ENCODE data around the gene ARHGEF4.
A peak's percentile ranks its signal among the peaks of the same experiment; 100 is the strongest.
"Not testable (repeated sequence)": the region's sequence is repeated elsewhere in the genome, so short reads cannot be mapped to it uniquely, and the experiment has no call there.

Gene ARHGEF4

GRCh38 chr2:130977461-130978050 lies 140.8 kb downstream of the ARHGEF4 start:
- no peak for DNase-seq

DNA sequence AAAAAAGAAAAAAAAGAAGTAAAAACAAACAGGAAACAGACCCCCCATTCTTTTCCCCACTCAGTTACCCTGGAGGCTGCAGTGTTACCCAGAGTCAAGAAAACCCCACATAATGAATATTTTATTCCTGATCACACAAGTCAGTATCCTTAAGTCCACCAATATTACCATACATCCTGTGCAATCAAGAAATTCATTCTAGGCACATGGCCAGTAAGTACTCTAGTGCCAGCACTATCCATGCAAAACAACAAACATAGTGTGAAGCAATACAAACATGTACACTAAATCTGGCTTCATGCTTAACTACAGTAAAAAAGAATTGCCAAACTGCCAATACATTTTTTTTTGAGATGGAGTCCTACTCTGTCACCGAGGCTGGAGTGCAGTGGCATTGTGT lies 145.0 kb downstream of the ARHGEF4 start:
- DNase-seq = no peak

- DNase-seq = no peak
Observed at GRCh38 chr2:130985206-130985780, 148.6 kb downstream of the ARHGEF4 start.

DNA sequence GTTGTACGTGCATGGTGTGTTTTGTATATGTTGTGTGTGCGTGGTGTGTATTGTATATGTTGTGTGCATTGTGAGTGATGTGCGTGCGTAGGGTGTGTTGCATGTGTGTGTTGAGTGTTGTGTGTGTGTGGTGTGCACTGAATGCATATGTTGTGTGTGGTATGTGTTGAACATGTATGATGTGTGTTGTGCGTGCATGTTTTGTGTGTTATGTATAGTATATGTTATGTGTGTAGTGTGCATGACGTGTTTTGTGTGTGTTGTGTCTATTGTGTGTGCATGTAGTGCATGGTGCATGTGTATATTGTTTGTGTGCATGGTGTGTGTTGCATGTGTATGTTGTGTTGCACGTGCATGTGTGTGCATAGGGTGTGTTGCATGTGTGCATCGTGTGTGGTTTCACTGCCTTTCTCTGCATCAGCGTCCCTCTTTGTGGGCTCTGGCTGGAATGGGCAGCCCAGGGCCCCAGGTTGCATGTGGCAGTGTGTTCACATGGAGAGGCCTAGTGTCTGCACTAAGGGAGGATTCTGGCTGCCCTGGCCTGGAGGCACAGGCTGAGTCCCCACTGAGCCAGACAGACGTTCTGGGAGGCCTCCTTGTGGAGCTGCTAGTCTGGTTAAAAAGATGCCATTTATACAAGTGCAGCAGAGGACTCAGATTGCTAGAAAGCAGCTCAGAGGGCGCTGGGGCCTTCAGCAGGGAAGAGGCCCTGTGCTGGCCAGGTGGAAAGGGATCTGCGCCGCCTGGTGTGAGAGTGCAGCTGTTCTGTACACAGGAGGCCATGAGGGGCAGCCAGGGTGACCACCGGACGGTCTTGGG lies 149.3 kb downstream of the ARHGEF4 start:
- no peak for DNase-seq

DNA sequence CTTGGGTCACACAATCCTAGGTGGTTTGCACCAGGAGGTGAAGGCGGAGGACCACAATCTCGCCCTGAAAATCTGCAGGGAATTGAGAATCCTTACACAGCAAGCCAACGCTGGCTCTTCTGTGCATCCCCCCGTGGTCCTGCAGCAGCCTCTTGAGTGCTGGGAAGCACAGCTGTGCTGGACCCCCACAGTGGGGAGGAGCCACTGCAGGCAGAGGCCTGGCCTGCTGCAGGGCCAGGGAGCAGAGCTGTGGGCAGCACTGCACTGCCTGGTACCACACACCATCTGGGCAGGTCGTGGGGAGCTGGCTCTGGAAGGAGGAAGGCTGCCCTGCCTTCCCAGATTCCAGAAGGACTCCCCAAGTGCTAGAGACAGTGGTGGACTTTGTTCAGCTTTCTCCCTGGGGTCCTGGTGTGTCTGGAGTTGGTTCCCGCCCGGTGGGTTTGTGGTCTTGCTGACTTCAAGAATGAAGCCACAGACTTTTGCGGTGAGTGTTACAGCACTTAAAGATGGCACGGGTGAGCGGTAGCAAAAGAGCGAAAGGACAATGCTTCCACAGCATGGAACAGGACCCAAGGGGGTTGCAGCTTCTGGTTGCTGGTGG lies 150.3 kb downstream of the ARHGEF4 start:
- peak; percentile 8 for DNase-seq

GRCh38 chr2:130987519-130988425 lies 151.1 kb downstream of the ARHGEF4 start:
- DNase-seq = peak; percentile 33

DNA sequence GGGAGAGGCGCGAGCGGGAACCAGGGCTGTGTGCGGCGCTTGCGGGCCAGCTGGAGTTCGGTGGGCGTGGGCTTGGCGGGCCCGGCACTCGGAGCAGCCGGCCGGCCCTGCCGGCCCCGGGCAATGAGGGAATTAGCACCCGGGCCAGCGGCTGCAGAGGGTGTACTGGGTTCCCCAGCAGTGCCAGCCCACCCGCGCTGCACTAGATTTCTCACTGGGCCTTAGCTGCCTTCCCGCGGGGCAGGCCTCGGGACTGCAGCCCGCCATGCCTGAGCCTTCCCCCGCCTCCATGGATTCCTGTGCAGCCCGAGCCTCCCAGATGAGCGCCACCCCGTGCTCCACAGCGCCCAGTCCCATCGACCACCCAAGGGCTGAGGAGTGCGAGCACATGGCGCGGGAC lies 154.7 kb downstream of the ARHGEF4 start:
- not testable (repeated sequence) for DNase-seq

DNA sequence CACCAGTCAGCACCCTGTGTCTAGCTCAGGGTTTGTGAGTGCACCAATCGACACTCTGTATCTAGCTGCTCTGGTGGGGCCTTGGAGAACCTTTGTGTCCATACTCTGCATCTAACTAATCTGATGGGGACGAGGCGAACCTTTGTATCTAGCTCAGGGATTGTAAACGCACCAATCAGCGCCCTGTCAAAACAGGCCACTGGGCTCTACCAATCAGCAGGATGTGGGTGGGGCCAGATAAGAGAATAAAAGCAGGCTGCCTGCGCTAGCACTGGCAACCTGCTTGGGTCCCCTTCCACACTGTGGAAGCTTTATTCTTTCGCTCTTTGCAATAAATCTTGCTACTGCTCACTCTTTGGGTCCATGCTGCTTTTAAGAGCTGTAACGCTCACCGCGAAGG lies 155.3 kb downstream of the ARHGEF4 start:
- DNase-seq = not testable (repeated sequence)

DNA sequence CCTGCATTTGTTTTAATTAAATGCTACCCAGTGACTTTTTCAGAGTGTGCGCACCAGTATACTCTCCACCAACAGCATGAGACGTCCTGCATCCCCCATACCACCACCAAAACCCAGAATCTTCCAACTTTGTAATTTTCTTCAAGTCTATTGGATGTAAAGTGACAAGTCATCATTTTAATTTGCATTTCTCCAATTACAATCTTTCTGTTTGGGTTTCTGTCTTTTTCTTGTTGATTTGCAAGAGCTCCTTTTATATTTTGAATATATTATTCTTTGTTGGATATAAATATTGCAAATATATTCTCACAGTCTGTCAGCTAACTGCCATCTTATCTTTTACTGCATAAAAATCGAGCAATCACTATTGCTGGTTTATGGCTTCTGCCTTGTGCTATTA lies 160.0 kb downstream of the ARHGEF4 start:
- DNase-seq = no peak

- DNase-seq = no peak
Observed at GRCh38 chr2:130997198-130997597, 160.5 kb downstream of the ARHGEF4 start.

- DNase-seq = no peak
Observed at GRCh38 chr2:130998561-130998960, 161.8 kb downstream of the ARHGEF4 start.

DNA sequence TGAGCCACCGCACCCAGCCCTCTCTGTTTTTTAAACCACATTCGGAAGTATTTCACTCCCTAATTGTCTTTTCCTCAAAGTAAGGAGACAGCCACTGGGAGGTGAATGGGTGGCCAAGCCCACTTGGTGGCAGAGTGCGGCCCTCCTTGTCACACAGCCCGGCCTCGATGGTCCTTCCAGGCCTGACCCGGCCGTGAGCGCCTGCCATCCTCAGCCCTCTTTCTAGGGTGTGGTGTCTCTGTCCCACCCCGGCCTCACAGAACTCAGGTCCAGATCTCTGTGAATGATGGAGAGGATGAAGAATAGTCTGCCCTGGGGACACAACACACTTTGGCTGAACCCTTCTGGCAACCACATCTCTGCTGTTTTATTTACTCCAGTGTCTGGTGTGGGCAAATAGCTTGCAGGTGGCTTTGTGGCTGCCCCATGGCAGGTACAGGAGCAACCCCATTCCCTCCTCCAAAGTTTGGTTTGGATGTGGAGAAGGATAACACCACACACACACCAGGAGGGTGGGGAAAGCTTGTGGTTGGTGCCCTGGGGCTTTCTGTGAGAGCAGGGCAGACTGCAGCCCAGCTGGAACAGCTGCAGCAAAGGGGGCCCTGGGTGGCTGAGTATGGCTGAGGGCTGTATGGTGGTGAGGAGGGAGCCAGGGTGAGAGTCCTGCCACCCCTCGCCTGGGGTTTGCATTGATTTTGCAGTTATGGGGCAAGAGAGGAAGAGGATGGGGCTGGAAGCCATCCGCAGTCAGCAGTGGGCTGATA lies 167.9 kb downstream of the ARHGEF4 start:
- DNase-seq = no peak

DNA sequence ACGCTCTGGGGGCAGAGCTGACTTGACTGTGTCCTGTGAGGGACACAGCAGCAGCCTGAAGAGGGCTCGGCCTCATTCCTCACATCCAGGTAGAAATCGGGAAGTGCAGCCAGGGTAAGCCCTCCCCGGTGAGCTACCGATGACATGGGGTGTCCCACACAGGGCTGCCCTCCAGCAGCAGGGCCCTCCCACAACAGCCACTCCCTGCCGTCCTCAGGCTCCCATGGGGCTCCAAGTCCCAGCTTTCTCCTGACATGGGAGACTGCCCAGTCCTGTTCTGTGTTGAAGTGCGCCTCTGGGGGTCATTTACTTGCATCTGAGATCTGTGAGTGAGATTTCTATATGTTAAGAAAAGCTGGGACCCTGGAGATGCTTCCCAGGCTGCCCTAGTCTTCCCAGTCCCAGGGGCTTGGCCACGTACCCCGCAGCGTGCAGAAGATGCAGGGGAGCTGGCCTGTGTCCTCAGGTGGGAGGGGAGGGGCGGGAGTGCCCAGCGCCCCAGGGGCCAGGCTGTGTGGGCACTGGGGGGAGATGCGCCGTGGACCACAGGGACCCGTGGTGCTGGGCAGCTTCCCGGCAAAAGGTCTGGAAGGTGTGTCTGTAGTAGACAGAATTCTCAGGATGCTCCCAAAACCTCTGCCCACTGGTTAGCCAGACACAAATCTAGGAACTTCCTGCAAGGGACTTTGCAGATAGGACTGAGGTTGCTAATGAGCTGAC lies 168.7 kb downstream of the ARHGEF4 start:
- DNase-seq = no peak

DNA sequence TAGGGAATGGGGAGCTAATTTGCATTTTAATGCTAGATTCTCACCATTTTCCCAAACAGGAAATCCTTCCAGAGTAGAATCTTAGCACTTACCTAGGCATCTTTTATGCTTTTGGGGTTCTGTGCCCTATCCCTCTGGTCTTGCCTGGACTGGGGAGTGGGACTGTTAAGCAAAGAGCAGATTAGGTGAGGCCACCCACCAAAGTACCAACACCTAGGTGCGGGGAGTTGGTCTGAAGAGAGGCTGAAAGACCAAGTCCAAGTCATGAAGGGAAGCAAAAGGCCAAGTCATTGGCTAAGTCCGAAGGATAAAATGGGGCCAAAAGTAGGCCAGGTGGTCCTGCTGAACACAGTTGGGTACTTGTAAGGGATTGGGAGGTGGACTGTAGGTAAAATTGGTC lies 169.8 kb downstream of the ARHGEF4 start:
- no peak for DNase-seq

DNA sequence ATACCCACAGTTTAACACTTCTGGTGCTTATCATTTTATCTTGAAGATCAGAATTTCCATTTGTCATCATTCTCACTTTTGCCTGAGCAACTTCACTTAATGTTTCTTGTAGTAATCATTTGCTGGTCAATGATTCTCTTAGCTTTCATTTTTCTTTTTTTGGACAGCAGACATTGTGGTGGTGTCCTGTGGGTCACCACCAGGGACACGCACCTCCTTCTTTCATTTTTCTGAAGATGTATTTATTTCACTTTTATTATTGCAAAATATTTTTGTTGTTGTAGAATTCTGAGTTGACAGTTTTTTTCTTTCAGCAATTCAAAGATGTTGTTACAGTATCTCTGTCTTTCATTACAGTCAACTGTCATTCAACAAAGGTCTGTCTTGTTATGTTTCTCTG lies 172.3 kb downstream of the ARHGEF4 start:
- DNase-seq = no peak

DNA sequence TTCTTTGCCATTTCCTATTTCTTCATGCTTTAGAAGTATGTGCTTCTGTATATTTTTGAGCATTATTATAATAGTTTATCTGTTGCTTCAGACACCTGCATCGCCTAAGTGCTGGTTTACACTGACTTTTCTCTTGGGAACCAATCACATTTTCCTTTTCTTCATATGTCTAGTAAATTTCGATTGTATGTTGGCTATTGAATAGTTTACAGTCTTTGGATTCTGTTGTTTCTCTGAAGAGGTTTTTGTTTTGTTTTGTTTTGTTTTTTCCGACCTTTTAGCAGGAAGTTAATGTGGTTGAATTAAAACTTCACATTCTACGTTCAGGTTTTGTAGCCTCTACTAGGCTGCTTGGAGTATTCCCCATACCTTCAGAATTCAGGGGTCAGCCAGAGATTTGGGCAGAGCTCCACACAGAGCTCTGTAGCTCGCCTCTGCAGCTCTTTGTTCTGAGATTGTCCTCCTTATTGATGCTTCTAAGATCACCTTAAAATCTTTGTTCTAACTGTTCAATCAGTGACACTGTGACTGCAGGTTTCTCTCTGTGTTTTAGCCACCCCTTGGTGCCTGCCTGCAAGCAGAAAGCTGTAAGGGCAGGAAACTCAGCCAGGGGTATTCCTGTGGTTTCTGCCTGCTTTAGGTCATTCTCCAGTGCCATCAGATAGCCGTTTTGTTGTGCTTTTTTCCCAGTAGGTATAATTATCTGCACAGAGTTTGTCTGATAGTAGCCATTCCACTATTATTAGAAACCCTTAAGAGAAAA lies 173.2 kb downstream of the ARHGEF4 start:
- no peak for DNase-seq

DNA sequence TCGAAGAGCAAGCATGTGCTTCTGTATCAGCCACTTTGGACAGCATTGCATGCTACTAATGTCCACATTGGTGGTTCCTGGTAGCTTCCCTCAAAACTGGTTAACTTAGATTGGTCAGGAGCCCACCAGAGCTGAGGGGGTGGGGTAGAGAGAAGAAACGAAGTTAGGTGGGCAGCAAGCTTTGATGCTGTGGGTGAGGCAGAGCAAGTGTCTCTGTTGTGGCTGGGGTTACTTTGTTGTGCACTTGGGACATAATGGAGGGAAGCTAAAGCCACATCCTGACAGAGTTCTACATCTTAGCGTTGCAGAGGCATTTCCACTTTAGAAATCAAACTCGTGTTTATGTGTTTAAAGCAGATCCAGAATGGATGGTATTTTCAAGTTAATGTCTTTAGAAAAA lies 173.9 kb downstream of the ARHGEF4 start:
- DNase-seq = no peak

- no peak for DNase-seq
Observed at GRCh38 chr2:131011486-131011885, 174.8 kb downstream of the ARHGEF4 start.

DNA sequence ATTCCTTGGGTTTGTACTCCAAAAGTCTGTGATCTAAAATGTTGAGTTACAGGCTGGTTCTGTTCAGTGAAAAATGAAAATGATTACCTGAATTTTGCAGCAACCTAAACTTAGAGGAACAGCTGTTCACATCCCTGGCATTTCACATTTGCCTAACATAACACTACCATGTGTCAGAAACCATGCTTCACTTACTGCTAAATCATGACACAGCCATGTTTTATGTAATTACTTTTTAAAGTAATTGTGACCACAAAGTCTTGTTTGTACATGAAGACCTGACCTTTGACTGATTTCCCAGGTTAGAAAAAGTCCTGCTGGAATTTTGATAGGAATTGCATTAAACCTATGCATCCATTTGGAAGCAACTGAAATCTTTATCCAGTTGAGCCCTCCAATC lies 177.4 kb downstream of the ARHGEF4 start:
- DNase-seq = no peak

DNA sequence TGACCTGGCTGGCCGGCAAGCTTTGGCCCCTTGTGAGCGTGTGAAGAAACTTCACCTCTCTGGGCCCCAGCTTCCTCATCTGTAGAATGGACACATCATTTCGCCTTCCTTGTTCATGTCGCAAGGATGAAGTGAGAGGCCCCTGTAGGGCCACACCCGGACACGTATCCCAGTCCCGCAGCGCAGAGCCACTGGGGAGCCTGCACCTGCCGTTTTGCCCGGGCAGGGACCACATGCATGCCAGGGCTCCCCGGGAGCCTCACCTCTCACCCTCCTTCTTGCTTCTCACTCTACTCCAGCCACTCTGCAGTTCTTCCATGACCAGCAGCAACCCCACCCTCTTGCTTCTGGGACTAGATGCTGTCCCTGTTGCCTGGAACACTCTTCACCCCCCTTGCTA lies 179.1 kb downstream of the ARHGEF4 start:
- DNase-seq = no peak
